Osteocyte (in vitro differentiated cells): ENCODE data around the gene ADH1A. TPM values are rescaled to one million over a fixed set of nuclear protein-coding genes. Genes with fewer than 3 reads are reported as not detected.

Source experiments
- DNase-seq: peaks from one replicate; pipeline ENCODE4 v3.0.0; 2021; ENCODE audit warnings: mixed read lengths; ENCODE audit not compliant: unreplicated experiment; ENCODE audit errors: extremely low spot score
- H3K27ac Mint-ChIP-seq: one replicate; pipeline ENCODE4 v1.8.0; 2021; ENCODE audit warnings: mild to moderate bottlenecking, mixed read lengths; ENCODE audit not compliant: unreplicated experiment
- H3K27me3 Mint-ChIP-seq: one replicate; pipeline ENCODE4 v1.8.0; 2021; ENCODE audit warnings: mixed read lengths; ENCODE audit not compliant: unreplicated experiment
- H3K36me3 Mint-ChIP-seq: one replicate; pipeline ENCODE4 v1.8.0; 2021; ENCODE audit warnings: mixed read lengths; ENCODE audit not compliant: unreplicated experiment
- H3K4me1 Mint-ChIP-seq: one replicate; pipeline ENCODE4 v1.8.0; 2021; ENCODE audit warnings: mixed read lengths; ENCODE audit not compliant: unreplicated experiment
- H3K4me3 Mint-ChIP-seq: one replicate; pipeline ENCODE4 v1.8.0; 2021; ENCODE audit warnings: mild to moderate bottlenecking, moderate library complexity, mixed read lengths; ENCODE audit not compliant: unreplicated experiment
- H3K9me3 Mint-ChIP-seq: one replicate; pipeline ENCODE4 v1.8.0; 2021; ENCODE audit warnings: mixed read lengths; ENCODE audit not compliant: unreplicated experiment
- CTCF ChIP-seq: fragments of 200-600 bp; sonication (generic); IDR thresholded peaks from 2 replicates; pipeline ENCODE4 v1.5.0; 2021; ENCODE audit warnings: antibody characterized with exemption, mild to moderate bottlenecking, moderate library complexity
- total RNA-seq: library from RNA; stranded (reverse); gene quantifications from 2 replicates; pipeline ENCODE4 v1.2.1, GENCODE V29; 2021

ADH1A gene
- total RNA-seq, 1 donor from 2014 or later, result not detected

GRCh38 chr4:99281261-99281660, 9.5 kb downstream of the ADH1A start:
- DNase-seq, result no peak
- no peak overlapping the region for H3K27ac Mint-ChIP-seq
- H3K4me1 Mint-ChIP-seq, result no peaks in the 10 kb centered on the region
- no peaks in the 10 kb centered on the region for H3K9me3 Mint-ChIP-seq
- no peaks in the 10 kb centered on the region for H3K27me3 Mint-ChIP-seq
- H3K4me3 Mint-ChIP-seq, result no peak overlapping the region
- no peak for TF ChIP-seq CTCF
- H3K36me3 Mint-ChIP-seq, result no peaks in the 10 kb centered on the region

GRCh38 chr4:99276417-99276816, 14.4 kb downstream of the ADH1A start:
- no peak overlapping the region for H3K27ac Mint-ChIP-seq
- H3K4me1 Mint-ChIP-seq, result no peaks in the 10 kb centered on the region
- no peaks in the 10 kb centered on the region for H3K27me3 Mint-ChIP-seq
- no peak overlapping the region for H3K4me3 Mint-ChIP-seq
- no peak for DNase-seq
- no peak for TF ChIP-seq CTCF
- H3K36me3 Mint-ChIP-seq, result no peaks in the 10 kb centered on the region
- H3K9me3 Mint-ChIP-seq, result peaks cover 11% of the 10 kb centered on the region

GRCh38 chr4:99275885-99276284, 14.9 kb downstream of the ADH1A start:
- Mint-ChIP-seq H3K36me3 (no peaks in the 10 kb centered on the region), H3K27ac (no peak overlapping the region), H3K9me3 (peaks cover 11% of the 10 kb centered on the region), H3K27me3 (no peaks in the 10 kb centered on the region), H3K4me3 (no peak overlapping the region), H3K4me1 (no peaks in the 10 kb centered on the region)
- no peak for DNase-seq
- TF ChIP-seq CTCF, result no peak

GRCh38 chr4:99275050-99275449, 15.7 kb downstream of the ADH1A start:
- no peak for DNase-seq
- Mint-ChIP-seq H3K4me1 (no peaks in the 10 kb centered on the region), H3K36me3 (no peaks in the 10 kb centered on the region), H3K9me3 (peaks cover 11% of the 10 kb centered on the region), H3K4me3 (no peak overlapping the region), H3K27ac (no peak overlapping the region), H3K27me3 (no peaks in the 10 kb centered on the region)
- no peak for TF ChIP-seq CTCF

- Mint-ChIP-seq H3K27me3 (no peaks in the 10 kb centered on the region), H3K36me3 (no peaks in the 10 kb centered on the region), H3K9me3 (peaks cover 15% of the 10 kb centered on the region), H3K4me3 (no peak overlapping the region), H3K4me1 (no peaks in the 10 kb centered on the region), H3K27ac (no peak overlapping the region)
- no peak for TF ChIP-seq CTCF
- DNase-seq, result no peak
These were observed 17.1 kb downstream of the ADH1A start for GRCh38 chr4:99273704-99274103.
